Measurements from ENCODE around the gene WDR87.
"Not testable (repeated sequence)": the region's sequence is repeated elsewhere in the genome, so short reads cannot be mapped to it uniquely, and the experiment has no call there.

Gene WDR87

DNA sequence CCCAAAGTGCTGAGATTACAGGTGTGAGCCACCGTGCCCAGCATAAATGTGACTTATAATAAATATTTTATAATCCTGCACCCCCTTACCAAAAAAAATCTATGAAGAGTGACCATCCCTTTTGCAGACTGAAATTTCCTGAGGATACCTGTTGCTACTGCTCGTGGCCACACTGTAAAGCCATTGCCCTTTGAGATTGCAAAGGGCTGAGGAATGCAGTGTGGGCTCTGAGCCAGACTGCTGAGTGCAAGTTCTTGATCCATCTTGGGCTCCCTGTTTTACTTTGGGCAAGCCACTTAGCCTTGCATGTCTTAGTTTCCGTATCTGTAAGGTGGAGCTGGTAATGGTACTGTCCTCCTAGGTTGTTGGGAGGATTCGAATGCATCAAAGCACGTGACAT, 24.0 kb upstream of the WDR87 start:
- TF ChIP-seq, protein P1, sequence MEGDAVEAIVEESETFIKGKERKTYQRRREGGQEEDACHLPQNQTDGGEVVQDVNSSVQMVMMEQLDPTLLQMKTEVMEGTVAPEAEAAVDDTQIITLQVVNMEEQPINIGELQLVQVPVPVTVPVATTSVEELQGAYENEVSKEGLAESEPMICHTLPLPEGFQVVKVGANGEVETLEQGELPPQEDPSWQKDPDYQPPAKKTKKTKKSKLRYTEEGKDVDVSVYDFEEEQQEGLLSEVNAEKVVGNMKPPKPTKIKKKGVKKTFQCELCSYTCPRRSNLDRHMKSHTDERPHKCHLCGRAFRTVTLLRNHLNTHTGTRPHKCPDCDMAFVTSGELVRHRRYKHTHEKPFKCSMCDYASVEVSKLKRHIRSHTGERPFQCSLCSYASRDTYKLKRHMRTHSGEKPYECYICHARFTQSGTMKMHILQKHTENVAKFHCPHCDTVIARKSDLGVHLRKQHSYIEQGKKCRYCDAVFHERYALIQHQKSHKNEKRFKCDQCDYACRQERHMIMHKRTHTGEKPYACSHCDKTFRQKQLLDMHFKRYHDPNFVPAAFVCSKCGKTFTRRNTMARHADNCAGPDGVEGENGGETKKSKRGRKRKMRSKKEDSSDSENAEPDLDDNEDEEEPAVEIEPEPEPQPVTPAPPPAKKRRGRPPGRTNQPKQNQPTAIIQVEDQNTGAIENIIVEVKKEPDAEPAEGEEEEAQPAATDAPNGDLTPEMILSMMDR (IDR thresholded peaks at IDR 0.05; ENCODE audit: low read depth, low read length) = no peak
- no peak for DNase-seq (ENCODE audit: extremely low read depth, low read depth)

DNA sequence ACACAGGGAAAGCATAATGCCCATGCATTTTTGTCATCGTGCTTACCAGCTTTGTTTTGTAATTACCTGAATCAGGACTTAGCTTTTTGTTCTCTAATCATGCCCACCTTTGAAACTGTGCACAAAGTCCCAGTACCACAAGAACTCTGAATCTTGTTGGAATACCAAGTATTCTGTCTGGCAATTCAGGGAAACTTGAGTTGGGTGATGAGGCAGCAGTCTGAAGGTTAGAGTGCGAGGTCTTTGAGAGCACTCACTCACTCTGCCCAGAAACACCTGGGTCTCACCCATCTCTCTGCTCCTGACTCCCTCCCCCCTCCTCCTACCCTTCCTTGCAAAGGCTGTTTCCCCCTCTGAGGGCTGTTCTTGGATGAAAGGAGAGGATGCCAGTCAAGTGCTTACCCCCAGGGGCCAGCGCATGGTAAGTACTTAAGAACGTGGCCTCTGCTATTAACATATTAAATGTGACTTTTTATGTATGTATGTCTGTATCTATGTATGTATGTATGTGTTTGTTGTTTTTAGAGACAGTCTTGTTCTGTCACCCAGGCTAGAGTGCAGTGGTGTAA, 23.0 kb upstream of the WDR87 start:
- DNase-seq (ENCODE audit: extremely low read depth, low read depth) = no peak
- TF ChIP-seq, protein P1 (IDR thresholded peaks at IDR 0.05; ENCODE audit: low read depth, low read length) = no peak

DNA sequence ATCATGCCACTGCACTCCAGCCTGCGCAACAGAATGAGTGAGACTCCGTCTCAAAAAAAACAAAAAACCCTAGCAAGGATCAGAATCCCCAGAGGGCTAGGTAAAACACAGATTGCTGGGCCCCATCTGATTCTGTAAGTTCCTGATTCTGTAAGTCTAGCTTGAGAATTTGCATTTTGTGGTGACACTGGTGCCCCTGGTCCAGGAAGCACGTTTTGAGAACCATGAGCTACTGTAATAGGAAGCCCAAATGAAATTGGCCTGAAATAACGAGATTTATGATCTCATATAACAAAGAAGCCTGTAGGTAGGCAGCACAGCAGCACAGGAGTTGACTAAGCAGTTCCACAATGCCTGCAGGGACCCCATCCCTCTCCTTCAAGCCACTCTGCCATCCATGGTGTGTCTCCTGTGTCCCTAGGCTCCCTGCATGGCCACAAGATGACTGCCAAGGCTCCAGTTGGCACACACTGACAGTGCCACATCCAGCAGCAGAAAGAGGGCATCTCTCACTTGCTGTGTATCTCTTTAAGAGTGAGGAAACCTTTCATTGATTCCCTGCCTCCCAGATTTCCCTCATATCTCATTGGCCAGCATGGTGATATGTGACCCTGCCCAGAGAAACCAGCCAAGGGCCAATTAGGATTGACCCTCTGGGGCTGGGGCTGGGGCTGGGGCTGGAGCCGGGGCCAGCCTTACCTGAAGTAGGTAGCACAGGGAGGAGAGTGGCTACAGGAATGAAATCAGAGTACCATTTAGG, 22.3 kb upstream of the WDR87 start:
- TF ChIP-seq, protein P1 (IDR thresholded peaks at IDR 0.05; ENCODE audit: low read depth, low read length) = no peak
- DNase-seq (ENCODE audit: extremely low read depth, low read depth) = no peak

DNA sequence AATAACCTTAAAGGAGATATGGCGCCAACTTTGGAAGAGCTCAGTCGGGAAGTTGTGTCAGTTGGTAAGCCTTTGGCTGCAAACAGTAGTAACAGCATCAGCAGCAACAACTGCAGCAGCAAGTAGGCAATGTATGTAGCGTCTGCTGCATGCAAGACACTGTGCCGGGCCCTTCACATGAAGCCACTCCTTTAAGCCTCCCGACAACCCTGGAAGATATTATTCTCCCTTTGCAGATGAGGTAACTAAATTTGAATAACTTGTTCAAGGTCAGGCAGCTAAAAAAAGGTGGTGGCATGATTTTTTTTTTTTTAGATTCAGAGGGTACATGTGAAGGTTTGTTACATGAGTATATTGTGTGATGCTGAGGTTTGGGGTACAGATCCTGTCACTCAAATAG, 20.3 kb upstream of the WDR87 start:
- TF ChIP-seq, protein P1 (IDR thresholded peaks at IDR 0.05; ENCODE audit: low read depth, low read length) = no peak
- no peak for DNase-seq (ENCODE audit: extremely low read depth, low read depth)

DNA sequence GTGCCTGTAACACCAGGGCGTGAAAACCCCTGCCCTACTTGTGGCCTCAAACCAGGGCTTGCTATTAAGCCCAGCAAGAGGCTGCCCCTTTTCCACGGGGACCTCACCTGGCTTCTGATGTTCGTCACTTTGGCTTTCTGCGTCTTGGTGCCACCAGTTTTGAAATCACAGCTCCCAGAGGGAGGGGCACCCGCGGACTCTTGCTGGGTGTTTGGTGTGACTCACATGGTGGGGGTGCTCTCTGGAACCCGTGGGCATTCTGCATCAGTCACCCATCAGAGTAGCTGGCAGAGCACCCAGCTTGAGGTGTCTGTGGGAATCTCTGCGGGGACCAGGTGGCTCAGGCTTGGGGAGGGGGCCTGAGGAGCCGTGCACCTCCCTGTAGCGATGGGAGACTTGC, 19.9 kb upstream of the WDR87 start:
- DNase-seq (ENCODE audit: extremely low read depth, low read depth) = no peak
- TF ChIP-seq, protein P1 (IDR thresholded peaks at IDR 0.05; ENCODE audit: low read depth, low read length) = no peak

DNA sequence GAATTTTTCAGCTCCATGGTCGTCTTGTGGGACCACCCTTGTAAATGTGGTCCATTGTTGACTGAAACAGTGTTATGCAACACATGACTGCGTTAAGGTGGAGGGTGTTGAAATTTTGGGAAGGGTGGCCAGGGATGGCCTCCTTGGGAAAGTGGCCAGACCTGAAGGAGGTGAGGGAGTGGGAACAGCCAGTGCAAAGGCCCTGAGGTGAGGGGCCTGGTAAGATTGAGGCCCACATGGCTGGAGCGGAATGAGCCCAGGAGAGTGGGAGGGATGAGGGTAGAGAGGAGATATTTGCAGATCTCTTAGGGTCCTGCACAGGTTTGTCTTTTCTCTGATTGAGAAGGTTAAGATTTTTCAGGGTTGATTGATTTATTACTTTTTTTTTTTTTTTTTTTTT, 18.8 kb upstream of the WDR87 start:
- TF ChIP-seq, protein P1 (IDR thresholded peaks at IDR 0.05; ENCODE audit: low read depth, low read length) = no peak
- DNase-seq (ENCODE audit: extremely low read depth, low read depth) = no peak

DNA sequence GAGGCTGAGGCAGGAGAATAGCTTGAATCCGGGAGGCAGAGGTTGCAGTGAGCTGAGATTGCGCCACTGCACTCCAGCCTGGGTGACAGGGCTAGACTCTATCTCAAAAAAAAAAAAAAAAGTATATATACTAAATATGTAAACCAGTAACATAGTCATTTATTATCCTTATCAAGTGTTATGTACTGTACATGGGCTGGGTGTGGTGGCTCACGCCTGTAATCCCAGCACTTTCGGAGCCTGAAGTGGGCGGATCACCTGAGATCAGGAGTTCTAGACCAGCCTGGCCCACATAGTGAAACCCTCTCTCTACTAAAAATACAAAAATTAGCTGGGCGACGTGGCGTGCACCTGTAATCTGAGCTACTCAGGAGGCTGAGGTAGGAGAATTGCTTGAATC, 18.2 kb upstream of the WDR87 start:
- DNase-seq (ENCODE audit: extremely low read depth, low read depth) = not testable (repeated sequence)

Measured in AG09319 (cell line).